SK-N-DZ (cell line): ENCODE data around the gene ADRB1. TPM values are rescaled to one million over a fixed set of nuclear protein-coding genes. Genes with fewer than 3 reads are reported as not detected.

Source experiments
- DNase-seq: peaks from one replicate; pipeline ENCODE4 v3.0.0-alpha.2; 2015; ENCODE audit warnings: low spot score
- polyA plus RNA-seq, 2 experiments: library from polyadenylated mRNA; depleted of rRNA; stranded (reverse); fragments of >200 nt; gene quantifications; 2 replicates each; pipeline ENCODE4 v1.2.3, GENCODE V29; 2014

ADRB1 gene
- polyA plus RNA-seq (2014; cell fraction: cytosol; rRNA removed) = not detected in 2 replicates
- polyA plus RNA-seq (2014; cell fraction: nucleus; rRNA removed) = not detected in 2 replicates

- peak; percentile 28 for DNase-seq
Measured at GRCh38 chr10:114043532-114044246, at the start of gene ADRB1. ADRB1 (plus strand) TSS chr10:114043866; CDS start chr10:114044133, 267 bp downstream.

- DNase-seq = no peak
Measured at GRCh38 chr10:113995201-113995600, 48.5 kb upstream of the ADRB1 start.

- no peak for DNase-seq
Measured at GRCh38 chr10:113997428-113997827, 46.2 kb upstream of the ADRB1 start.

GRCh38 chr10:113999531-113999930, 44.1 kb upstream of the ADRB1 start:
- DNase-seq = no peak

GRCh38 chr10:114000457-114001010, 43.1 kb upstream of the ADRB1 start:
- no peak for DNase-seq

- no peak for DNase-seq
Measured at GRCh38 chr10:114002422-114002821, 41.2 kb upstream of the ADRB1 start.

- no peak for DNase-seq
Measured at GRCh38 chr10:114003161-114003941, 40.3 kb upstream of the ADRB1 start.

GRCh38 chr10:114009281-114009996, 34.2 kb upstream of the ADRB1 start:
- DNase-seq = no peak

GRCh38 chr10:114010316-114010715, 33.4 kb upstream of the ADRB1 start:
- no peak for DNase-seq

GRCh38 chr10:114012650-114013049, 31.0 kb upstream of the ADRB1 start:
- no peak for DNase-seq

- DNase-seq = no peak
Measured at GRCh38 chr10:114015708-114016107, 28.0 kb upstream of the ADRB1 start.

- no peak for DNase-seq
Measured at GRCh38 chr10:114017271-114017670, 26.4 kb upstream of the ADRB1 start.

GRCh38 chr10:114017873-114018272, 25.8 kb upstream of the ADRB1 start:
- no peak for DNase-seq

- no peak for DNase-seq
Measured at GRCh38 chr10:114019226-114019625, 24.4 kb upstream of the ADRB1 start.

GRCh38 chr10:114021154-114021553, 22.5 kb upstream of the ADRB1 start:
- no peak for DNase-seq

GRCh38 chr10:114021717-114022680, 21.7 kb upstream of the ADRB1 start:
- no peak for DNase-seq

GRCh38 chr10:114022766-114023597, 20.7 kb upstream of the ADRB1 start:
- DNase-seq = no peak

GRCh38 chr10:114024876-114025610, 18.6 kb upstream of the ADRB1 start:
- no peak for DNase-seq

- DNase-seq = no peak
Measured at GRCh38 chr10:114025611-114026130, 18.0 kb upstream of the ADRB1 start.
